GM18507 (cell line): ENCODE results near the gene ARHGEF6.

Source experiments
- DNase-seq: peaks from one replicate; pipeline ENCODE4 v3.0.0; 2011; ENCODE audit warnings: low read depth; ENCODE audit not compliant: insufficient read length; ENCODE audit errors: extremely low spot score
- FAIRE-seq: peaks from 2 replicates; lab custom pipeline; 2011; peaks lifted over from hg19 to GRCh38; lab: Jason Lieb, UNC

ARHGEF6 gene

DNA sequence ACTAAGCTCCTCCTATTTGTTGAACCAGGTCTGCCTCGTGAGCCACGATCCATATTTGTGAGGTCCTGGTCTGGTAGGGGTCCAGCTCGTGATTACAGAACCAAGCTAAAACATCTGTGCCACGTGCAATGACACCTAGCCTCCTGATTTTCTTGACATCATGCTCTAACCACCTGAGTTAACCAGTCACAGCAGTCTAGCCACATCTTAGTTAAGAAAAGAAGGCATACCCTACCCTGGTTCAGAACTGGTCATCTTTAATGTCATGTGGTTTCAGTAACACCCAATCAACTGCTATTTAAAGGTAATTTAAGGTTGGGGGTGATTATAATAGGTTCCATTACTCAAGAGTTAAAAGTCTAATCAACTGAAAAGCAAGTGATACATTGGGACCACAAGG is 28.4 kb downstream of the ARHGEF6 start:
- DNase-seq: no peak
- no peak for FAIRE-seq

DNA sequence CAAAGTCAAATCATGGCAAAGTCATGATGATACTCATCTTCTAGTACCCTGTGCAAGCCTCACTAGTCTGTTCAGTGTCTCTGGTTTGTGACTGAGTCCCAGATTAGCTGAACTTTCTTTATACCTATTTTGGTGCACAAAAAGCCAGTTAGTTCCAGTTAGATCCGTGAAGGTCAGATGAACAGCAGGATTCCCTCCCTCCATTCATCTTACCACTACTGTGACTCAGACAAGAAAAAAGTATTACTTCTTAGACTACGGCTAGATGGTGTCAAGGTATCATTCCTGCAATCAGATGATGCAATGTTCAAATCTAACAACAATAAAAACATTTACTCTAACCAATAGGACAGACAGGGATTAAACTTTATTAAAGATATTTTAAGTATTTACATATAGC is 30.4 kb downstream of the ARHGEF6 start:
- DNase-seq: no peak
- FAIRE-seq: no peak

DNA sequence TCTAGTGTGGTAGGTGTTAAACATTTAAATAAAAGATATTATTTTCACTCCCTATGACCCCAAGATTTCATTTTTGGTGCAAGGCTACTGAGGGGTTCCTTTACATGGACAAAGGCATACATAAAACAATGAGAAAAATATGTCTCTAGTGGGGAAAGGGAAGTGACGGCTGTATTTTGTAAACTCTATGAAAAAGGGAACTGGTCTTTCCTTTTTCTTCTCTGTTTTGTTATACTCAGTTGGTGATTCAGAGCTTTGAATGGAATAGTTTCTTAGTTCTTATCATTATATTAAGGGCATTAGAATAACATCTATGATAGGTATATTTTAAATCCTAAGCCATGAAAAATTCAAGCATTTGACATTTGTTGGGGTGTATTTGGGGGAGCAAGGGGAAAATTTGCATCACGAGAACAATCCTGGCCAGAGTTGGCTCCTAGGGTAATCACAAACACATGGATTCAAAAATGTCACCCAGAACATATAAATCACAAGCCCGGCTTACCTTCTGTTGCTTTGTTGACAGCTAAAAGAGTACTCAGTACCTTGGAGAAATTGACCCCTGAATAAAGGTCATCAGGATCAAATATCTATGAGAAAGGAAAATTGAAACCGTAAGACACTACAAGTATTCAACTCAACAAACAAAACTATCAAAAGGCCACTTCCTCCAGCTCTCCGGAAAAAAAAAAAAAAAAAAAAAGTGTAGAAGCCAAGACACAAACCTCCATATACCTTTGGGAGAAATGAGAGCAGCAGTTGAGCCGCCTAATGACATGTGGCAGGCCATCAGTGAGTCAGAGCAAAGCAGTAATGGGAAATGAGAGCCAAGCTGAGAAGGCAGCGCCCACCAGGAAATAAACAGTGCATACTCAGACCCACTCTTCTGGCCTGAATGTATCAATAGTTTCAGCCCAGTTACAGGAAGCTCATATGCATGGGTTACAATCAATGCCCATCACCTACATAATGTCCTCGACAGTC is 33.4 kb downstream of the ARHGEF6 start:
- DNase-seq: no peak
- FAIRE-seq: peak; percentile 85

DNA sequence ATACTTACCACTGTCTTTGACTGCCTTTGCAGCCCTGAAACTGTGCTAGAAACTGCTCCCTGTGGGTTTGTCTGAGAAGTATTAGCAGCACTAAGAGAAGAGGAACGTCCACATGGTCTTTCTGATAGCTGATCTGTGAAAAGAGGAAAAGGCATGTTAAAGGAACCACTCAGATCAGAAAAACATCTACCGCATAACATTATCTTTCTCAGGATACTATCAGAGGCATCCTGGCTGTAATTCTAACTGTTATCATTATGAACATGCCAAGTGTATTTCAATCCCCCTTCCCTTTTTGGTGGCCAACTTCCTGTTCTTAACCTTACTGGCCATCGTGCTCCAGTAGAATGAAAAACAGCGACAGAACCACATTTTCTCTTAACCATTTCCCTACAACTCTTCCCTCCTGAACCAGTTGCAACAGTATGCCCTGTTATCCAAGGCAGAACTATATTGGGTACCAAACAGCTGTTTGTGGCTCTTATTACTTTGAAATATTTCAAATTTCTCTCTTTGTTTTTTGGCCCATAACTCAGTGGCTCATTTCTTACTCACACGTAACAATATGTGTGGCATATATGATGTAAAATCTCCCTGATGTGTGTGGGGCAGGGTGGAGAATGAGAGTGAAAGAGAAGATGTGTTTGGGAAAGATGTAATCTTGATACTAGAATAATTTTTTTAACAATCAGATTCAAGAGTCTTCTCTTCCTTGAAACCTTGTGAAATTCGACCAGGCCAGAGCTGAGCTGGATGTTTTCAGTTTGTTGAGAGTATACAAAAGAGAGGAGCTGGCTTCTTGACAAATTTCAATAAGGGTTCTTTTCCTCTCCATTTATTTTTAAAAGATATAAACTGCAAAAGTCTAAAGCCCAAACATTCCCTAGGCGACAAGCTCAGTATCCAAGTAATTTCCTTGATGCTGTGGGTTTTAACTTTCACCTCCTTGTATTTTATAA is 35.2 kb downstream of the ARHGEF6 start:
- FAIRE-seq (peak; percentile 82), DNase-seq (no peak)

DNA sequence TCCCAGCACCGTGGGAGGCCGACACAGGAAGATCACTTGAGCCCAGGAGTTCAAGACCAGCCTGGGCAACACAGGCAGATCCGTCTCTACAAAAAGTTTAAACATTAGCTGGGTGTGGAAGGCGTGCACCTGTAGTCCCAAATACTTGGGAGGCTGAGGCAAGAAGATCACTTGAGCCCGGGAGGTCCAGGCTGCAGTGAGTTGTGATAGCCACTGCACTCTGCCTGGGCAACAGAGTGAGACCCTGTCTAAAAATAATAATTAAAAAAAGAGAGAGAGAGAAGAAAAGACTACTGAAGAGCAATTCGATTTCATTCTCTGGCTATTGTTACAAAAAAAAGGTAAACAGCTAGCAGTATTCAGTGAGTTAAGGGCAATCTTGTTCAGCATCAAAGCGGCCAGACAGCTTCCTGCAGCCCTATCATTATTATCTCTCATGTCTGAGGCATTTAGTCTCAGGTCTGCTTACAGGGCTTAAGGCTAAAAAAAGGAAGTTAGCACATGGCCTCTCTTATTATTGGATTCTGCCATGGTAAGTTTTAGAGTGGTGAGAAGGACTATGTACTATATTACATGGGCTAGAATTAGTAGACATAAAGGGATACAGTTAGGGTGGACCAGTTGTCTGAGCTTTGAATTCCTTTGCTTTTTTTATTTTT is 37.9 kb downstream of the ARHGEF6 start:
- DNase-seq (no peak), FAIRE-seq (no peak)

DNA sequence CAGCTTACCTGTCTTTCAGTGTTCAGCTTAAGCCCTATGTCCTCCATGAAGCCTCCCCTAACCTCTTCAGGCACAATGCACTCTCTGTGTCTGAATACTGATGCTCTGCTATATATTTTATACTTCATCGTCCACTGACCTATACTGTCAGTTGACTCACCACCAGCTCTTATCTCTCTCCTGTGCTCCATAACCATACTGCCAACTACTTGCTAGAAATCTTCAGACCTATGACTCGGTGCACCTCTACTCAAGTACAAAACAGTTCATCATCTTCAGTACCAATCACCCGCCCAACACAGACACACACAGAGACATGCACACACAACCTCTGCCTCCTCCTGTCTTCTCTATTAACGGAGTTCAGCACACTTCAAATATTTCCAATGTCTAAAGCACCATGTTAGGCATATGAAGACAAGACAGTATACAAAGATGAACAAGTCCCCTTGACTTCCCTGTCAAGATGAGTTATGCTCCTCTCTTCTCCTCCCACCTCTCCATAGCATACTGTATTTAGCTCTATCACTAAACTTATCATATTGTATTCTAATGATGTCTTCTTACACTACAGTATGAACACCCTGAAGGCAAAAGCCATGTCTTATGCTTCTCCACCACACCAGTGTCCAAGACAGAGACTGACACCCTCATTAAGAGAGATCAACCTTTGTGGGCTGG is 42.5 kb downstream of the ARHGEF6 start:
- DNase-seq: no peak
- no peak for FAIRE-seq

DNA sequence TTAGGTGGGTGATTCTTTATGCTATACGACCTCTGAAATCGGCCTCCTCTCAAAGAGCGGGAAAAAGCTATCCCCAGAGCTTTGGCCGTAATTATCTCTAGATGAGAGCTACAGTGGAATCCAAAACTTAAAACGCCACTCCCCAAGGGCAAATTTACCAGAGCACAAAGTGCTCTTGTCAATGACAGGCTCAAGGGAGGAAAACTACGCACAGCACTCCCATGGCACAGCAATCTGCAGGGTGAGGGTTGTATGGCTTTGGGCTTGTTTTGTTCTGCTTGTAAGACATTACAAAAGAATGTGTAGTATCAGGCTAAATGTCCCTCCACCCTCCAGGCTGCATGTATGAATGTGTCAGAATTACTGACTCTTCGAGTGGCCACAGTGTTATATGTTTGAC is 44.0 kb downstream of the ARHGEF6 start:
- FAIRE-seq (no peak), DNase-seq (no peak)

DNA sequence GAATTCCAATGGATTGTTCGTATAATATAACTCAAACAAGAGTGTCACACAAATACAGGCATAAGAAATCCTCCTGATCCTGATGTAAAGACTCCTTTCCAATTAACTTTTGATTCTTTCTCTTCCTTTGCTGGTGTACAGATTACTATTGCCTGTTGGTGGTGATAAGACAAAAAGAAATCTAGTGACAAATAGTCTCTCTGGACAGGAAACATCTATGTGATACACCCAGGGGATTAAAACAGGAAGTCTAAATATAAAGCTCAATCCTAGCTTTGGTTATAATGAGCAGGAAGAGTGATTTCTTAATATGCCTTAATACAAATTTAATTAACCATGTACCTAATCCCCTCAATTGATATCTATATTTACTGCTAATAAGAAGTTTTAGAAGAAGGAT is 45.1 kb downstream of the ARHGEF6 start:
- peak; percentile 68 for FAIRE-seq

DNA sequence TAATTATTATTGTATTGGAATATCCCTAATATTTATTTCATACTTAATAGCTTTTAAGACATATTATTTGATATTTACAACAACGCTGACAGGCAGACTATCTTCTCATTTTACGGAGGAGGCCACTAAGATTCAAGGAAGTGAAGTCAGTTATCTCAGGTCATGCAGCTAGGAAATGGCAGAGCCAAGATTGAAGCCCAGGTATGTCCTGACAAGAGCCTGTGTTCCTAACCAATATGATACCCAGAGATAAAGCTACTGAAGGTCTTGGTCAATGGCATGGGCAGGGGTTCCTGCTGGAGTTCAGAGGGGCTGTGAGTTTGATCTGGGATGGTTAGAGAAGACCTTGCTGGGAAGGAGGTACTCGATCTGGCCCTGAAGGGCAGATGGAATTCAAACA is 47.1 kb downstream of the ARHGEF6 start:
- DNase-seq (no peak), FAIRE-seq (no peak)

More for the DNA sequence above, 45.1 kb downstream of the ARHGEF6 start:
- DNase-seq: no peak

DNA sequence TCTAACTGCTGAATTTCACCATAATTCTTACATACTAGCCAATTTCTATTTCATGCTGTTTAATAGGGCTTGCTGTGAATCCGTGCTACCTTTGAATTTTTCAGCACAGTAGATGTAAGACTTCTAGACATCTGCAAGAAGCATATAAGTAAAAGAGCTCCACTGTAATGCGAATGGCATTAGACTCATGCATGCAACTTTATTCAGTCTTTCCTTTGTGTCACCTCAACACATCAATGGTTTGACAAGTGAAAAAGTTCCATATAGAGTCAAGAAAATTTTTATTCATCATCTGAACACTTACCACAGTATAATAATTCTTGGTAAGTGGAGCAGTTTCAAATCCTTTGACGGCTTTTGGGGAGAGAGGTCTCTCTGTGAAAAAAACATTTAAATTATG is 48.9 kb downstream of the ARHGEF6 start:
- no peak for DNase-seq
- no peak for FAIRE-seq

DNA sequence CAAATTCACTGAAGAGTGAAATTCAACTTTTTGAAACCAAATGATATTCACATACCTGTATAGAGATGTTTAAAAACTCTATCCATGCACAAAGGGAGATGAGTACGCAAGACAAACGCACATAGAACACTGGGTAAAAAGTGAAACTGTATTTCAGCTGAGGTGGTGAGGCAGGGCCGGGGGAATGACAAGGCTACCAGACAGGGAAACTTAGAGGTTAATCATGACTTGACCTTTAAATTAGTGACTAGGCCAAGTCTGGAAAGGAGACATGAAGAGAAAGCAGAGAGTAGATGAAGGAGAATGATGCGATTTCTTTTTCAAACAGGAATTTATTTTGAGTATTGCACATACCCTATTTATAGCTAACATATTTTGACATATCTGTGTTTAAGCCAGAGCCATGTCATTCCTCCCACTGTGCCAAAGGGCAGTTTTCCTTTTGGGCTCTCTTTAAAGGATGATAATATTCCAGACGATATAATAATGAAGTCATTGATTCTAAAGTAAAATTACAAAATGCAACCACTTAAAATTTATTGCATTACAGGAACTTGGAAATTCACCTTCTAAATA is 49.4 kb downstream of the ARHGEF6 start:
- no peak for FAIRE-seq
- no peak for DNase-seq

DNA sequence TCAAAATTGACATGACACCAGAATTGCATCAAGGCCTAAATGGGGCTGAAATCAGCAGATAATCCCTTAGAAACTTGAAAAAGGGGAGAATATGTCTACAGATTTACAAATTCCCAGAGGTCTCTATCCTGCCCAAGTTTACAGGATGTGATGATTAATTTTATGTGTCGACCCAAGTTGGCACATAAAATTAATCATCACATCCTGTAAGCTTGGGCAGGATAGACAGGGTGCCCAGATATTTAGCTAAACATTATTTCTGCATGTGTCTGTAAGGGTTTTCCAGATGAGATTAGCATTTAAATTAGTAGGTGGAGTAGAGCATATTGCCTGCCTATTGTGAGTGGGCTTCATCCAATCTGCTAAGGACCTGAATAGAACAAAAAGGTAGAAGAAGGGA is 52.3 kb downstream of the ARHGEF6 start:
- no peak for FAIRE-seq
- no peak for DNase-seq

DNA sequence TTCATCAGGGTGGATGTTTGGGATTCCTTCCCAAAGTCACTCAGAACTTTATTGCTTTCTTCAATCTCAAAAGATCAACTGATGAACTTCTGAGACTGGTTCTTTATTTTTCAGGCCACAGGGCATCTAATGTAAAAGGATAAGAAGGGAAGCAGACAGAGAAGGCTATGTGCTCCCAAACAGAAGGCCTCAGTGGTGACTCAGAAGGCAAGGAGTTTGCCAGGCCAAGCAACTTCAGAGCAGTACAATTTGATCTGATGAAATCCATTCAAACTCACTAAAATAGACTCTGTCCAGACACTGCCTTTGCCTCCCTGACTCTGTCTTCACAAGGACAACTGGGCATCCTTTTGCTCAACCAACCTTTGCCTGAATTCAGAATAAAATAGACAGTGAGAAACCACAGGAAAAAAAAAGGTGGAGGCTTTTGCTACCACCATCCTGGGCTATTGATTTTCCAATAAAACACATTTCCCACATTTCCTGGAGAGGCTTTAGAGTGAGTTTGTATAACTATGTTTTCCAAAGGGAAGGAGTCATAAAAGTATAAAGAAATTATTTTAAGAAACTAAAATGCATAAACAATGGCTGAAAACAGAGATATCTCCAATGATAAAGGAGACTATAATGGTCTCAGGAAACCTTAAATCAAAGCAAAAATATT is 55.2 kb downstream of the ARHGEF6 start:
- no peak for DNase-seq
- no peak for FAIRE-seq

DNA sequence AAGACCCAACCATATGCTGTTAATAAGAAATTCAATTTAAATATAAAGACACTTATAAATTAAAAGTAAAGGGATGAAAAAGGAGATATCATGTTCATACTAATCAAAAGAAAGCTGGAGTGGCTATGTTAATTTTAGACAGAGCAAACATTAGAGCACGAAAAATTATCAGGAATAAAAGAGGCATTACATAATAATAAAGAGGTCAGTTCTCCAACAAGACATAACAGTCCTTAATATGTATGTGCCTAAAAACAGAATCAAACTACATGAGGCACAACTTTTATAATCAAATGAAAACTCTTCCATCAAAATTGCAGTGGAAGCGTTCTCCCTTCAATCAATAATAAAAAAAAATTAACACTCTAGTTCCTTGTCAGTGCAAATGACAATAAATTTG is 62.6 kb downstream of the ARHGEF6 start:
- DNase-seq (no peak), FAIRE-seq (no peak)

DNA sequence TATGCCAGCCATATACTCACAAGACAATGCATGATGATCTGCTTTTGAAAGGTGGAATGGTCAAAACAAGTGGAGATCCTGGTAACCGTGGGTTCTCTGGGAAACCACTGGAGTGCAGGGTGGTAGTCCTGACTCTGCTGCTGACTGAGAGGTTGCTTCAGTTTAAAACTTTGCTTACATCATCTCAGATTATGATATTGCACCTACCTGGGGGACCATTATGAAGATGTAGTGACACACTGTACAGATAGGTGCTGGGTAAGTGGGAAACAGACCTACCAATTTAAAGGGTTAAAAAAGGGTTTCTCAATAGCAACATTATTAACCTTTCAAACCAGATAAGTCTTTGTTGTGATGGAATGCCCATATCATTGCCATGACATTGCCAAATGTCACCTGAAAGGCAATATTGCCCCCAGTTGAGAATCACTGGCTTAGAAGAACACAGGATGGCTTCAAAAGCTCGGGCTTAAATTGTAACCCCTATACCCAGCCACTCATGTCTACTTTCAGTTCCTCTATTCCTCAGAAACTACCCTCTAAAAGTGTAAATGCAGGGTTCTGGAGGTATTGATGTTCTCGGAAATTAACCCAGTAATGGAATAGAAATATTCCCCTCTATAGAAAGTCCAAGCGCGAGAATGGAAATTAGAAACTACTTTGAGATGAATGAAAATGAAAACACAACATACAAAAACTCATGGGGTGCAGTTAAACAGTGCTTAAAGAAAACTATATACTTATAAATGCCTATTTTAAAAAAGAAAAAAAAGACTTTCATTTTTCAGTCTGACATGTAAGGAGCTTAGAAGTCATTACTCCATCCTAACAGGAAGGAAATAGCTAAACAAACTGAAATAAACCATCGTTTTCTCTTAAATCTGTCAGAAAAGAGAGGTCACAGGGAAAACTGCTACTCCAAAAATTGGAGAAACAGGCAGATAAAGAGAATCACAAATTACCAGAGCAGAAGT is 65.8 kb downstream of the ARHGEF6 start:
- DNase-seq: no peak
- FAIRE-seq: peak; percentile 89

DNA sequence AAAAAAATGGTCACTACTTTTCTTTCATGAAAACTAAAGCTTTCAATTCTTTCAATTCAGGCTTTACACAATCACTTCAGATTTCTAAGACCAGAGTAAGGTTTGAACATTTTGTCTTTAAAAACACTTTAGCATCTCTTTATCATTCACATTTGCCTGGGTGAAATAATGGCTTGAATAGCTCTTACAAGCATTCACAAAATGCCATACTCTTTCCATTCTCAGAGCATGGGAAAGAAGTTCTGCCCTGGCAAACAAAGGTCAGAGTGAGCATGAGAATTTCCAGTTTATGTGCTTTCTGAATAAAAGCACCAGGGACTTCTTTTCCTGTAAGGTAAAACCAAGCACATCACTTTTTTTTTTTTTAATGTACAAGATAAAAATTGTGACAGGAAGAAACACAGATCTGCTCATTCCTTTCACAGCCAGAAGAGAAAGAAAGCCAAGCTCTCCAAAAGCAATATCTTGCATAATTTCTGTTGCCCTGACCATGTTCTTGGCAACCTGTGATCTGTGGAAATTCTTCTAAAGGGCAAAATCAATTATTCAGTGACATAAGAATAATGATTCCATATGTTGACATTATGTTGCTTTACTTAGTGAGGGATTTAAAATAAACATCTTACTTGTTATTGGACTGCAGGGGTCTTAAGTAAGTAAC is 68.0 kb downstream of the ARHGEF6 start:
- DNase-seq (no peak), FAIRE-seq (no peak)

DNA sequence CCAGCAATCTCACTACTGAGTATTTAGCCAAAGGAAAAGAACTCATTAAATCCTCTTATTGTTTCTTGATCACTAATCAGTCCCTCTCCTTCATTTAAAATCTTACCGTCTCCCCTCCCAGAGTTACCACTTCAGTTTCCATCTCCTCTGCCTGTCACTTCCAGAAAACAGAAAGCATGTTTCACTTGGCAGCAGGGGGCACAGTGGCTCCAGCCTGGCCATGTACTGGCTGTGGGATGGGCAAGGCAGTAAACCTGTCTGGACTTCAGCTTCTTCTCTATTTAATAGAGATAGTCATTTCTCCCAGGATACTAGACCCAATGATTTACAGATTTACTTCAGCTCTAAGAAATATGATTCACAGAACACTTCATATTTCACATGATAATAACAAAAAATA is 69.6 kb downstream of the ARHGEF6 start:
- DNase-seq: no peak
- FAIRE-seq: peak; percentile 61
